NCI-H510A treated with DMSO at 0.1 percent for 48 hours (cell line): ENCODE results near the gene BBOX1.

Source experiments
- DNase-seq: peaks from one replicate; lab custom pipeline; 2025; lab: John Stamatoyannopoulos, UW

The BBOX1 gene

GRCh38 chr11:27025957-27026733 is 14.5 kb upstream of the BBOX1 start:
- no peak for DNase-seq

- DNase-seq = no peak
These were observed 12.1 kb upstream of the BBOX1 start for GRCh38 chr11:27028561-27028965.

- DNase-seq = no peak
These were observed 10.6 kb upstream of the BBOX1 start for GRCh38 chr11:27029966-27030365.

GRCh38 chr11:27031754-27032153 is 8.9 kb upstream of the BBOX1 start:
- no peak for DNase-seq

- DNase-seq = no peak
These were observed 742 bp upstream of the BBOX1 start for GRCh38 chr11:27039873-27040272.

- DNase-seq = no peak
These were observed 705 bp downstream of the BBOX1 start for GRCh38 chr11:27041141-27041899.

GRCh38 chr11:27046956-27047355 is 6.3 kb downstream of the BBOX1 start:
- no peak for DNase-seq

GRCh38 chr11:27052668-27053067 is 12.1 kb downstream of the BBOX1 start:
- no peak for DNase-seq

GRCh38 chr11:27055065-27055682 is 14.6 kb downstream of the BBOX1 start:
- no peak for DNase-seq

GRCh38 chr11:27057091-27057780 is 16.6 kb downstream of the BBOX1 start:
- DNase-seq = no peak

- no peak for DNase-seq
These were observed 17.8 kb downstream of the BBOX1 start for GRCh38 chr11:27058456-27058855.

GRCh38 chr11:27059431-27059830 is 18.8 kb downstream of the BBOX1 start:
- no peak for DNase-seq

GRCh38 chr11:27060816-27061460 is 20.3 kb downstream of the BBOX1 start:
- no peak for DNase-seq

- DNase-seq = no peak
These were observed 20.8 kb downstream of the BBOX1 start for GRCh38 chr11:27061461-27061821.

GRCh38 chr11:27064086-27064485 is 23.5 kb downstream of the BBOX1 start:
- no peak for DNase-seq

GRCh38 chr11:27075192-27075591 is 34.6 kb downstream of the BBOX1 start:
- DNase-seq = no peak

- no peak for DNase-seq
These were observed 35.0 kb downstream of the BBOX1 start for GRCh38 chr11:27075655-27076054.

GRCh38 chr11:27076121-27076589 is 35.5 kb downstream of the BBOX1 start:
- peak; percentile 32 for DNase-seq

GRCh38 chr11:27081056-27081455 is 40.4 kb downstream of the BBOX1 start:
- no peak for DNase-seq

- DNase-seq = no peak
These were observed 42.6 kb downstream of the BBOX1 start for GRCh38 chr11:27083241-27083640.

GRCh38 chr11:27083782-27084181 is 43.2 kb downstream of the BBOX1 start:
- DNase-seq = no peak

GRCh38 chr11:27084518-27084917 is 43.9 kb downstream of the BBOX1 start:
- no peak for DNase-seq
